Neural progenitor cell (in vitro differentiated cells): ENCODE results near the gene RASGRP2.

Source experiments
- CTCF ChIP-seq: fragments of 200-600 bp; sonication (generic); IDR thresholded peaks from 2 replicates; pipeline ENCODE4 v1.5.1; 2017; ENCODE audit warnings: antibody characterized with exemption, mild to moderate bottlenecking
- EZH2 ChIP-seq: fragments of 200-600 bp; sonication (generic); IDR thresholded peaks from 2 replicates; pipeline ENCODE4 v1.6.1; 2017; ENCODE audit warnings: antibody characterized with exemption, mild to moderate bottlenecking, moderate library complexity
- EZH2phosphoT487 ChIP-seq: fragments of 200-600 bp; sonication (generic); IDR thresholded peaks from 2 replicates; pipeline ENCODE4 v1.6.1; 2017; ENCODE audit warnings: antibody characterized with exemption

GRCh38 chr11:64726211-64726641, 17.7 kb downstream of the RASGRP2 start:
- no peak for TF ChIP-seq EZH2phosphoT487
- no peak for TF ChIP-seq CTCF
- TF ChIP-seq EZH2, result no peak
